ENCODE data around the gene FAM168A. TPM values are rescaled to one million over a fixed set of nuclear protein-coding genes. Genes with fewer than 3 reads are reported as not detected.
"Not testable (repeated sequence)": the region's sequence is repeated elsewhere in the genome, so short reads cannot be mapped to it uniquely, and the experiment has no call there.

The FAM168A gene
- total and polyA plus RNA-seq, 10 of the 15 experiments (the other 5 are each of a cell fraction or from before 2014, with no cell fraction given): 1.7 to 20.0 (median 10.0) TPM

- ATAC-seq; H3K27me3 ChIP-seq (replicated peaks in 1 of 2; ENCODE audit: control insufficient read depth in 2 of 2, insufficient read depth in 2 of 2, low read length in 1 of 2); DNase-seq (ENCODE audit: low read depth, low spot score); H3K9ac ChIP-seq (ENCODE audit: control insufficient read depth, insufficient read depth, low read length); POLR2A ChIA-PET; SMC1A ChIA-PET (ENCODE audit: uncharacterized antibody, unreplicated experiment); H3K4me1 ChIP-seq (ENCODE audit: control insufficient read depth, insufficient read depth, low read length); H3K4me3 ChIP-seq; in situ Hi-C loops (cut with MboI); H3K4me2 ChIP-seq (ENCODE audit: control insufficient read depth, insufficient read depth); H3K9me3 ChIP-seq (replicated peaks; ENCODE audit: control insufficient read depth, insufficient read depth, low read length); H3K79me2 ChIP-seq (ENCODE audit: control insufficient read depth, insufficient read depth, low read length); H4K20me1 ChIP-seq (ENCODE audit: control insufficient read depth, insufficient read depth); intact Hi-C loops (cut with micrococcal nuclease; ENCODE audit: unreplicated experiment); H2AFZ ChIP-seq (ENCODE audit: control insufficient read depth, low read depth, low read length); BruUV-seq (replicated peaks); H3K27ac ChIP-seq (ENCODE audit: control insufficient read depth, insufficient read depth); RAD21 ChIA-PET (ENCODE audit: unreplicated experiment); CTCF ChIA-PET; H3K36me3 ChIP-seq (ENCODE audit: control insufficient read depth in 2 of 2, insufficient read depth in 2 of 2, low read length in 1 of 2); FAIRE-seq: not testable (repeated sequence)
- WGBS (ENCODE audit: insufficient coverage, insufficient replicate concordance, low lambda C conversion rate, missing lambda C conversion rate): no CpG with 5 or more reads among the region's 30 CpGs
Measured at GRCh38 chr11:73571982-73572381, 25.9 kb downstream of the FAM168A start.

- Histone ChIP-seq H3K4me3 (no peak overlapping the region), H3K36me3 (ENCODE audit: control insufficient read depth in 2 of 2, insufficient read depth in 2 of 2, low read length in 1 of 2) (peaks cover 0 to 4% of the 10 kb centered on the region in 2 experiments; a peak in 2 of 4 replicates), H3K4me1 (ENCODE audit: control insufficient read depth, insufficient read depth, low read length) (no peaks in the 10 kb centered on the region), H4K20me1 (ENCODE audit: control insufficient read depth, insufficient read depth) (no peaks in the 10 kb centered on the region), H3K4me2 (ENCODE audit: control insufficient read depth, insufficient read depth) (no peak overlapping the region), H3K27ac (ENCODE audit: control insufficient read depth, insufficient read depth) (no peak overlapping the region), H3K9ac (ENCODE audit: control insufficient read depth, insufficient read depth, low read length) (no peak overlapping the region), H3K9me3 (replicated peaks; ENCODE audit: control insufficient read depth, insufficient read depth, low read length) (no peaks in the 10 kb centered on the region; the same call in 2 of the 3 replicates), H3K27me3 (replicated peaks in 1 of 2; ENCODE audit: control insufficient read depth in 2 of 2, insufficient read depth in 2 of 2, low read length in 1 of 2) (no peaks in the 10 kb centered on the region), H2AFZ (ENCODE audit: control insufficient read depth, low read depth, low read length) (no peak overlapping the region), H3K79me2 (ENCODE audit: control insufficient read depth, insufficient read depth, low read length) (no peaks in the 10 kb centered on the region; the same call in 1 of the 2 replicates)
- RAD21 ChIA-PET (ENCODE audit: unreplicated experiment): interaction anchor here (0.9 to 1.4 kb wide), 3 partner anchors 8 to 164 kb away, joined by 3 to 4 read pairs (median 3); no protein-coding TSS in a partner anchor
- BruUV-seq (replicated peaks): no TSS peak
- SMC1A ChIA-PET (ENCODE audit: uncharacterized antibody, unreplicated experiment): interaction anchor here (0.8 to 1.8 kb wide), 8 partner anchors 10 to 91 kb away, joined by 3 to 7 read pairs (median 4); no protein-coding TSS in a partner anchor
- POLR2A ChIA-PET: interaction anchor here (1.0 kb wide), 1 partner anchor 14 kb away, joined by 3 read pairs; no protein-coding TSS in a partner anchor
- CTCF ChIA-PET: interaction anchor here (1.0 to 1.1 kb wide), 2 partner anchors 55 to 90 kb away, joined by 4 read pairs; no protein-coding TSS in a partner anchor
- no peak for DNase-seq (ENCODE audit: low read depth, low spot score)
- FAIRE-seq: no peak
- intact Hi-C loops (cut with micrococcal nuclease; ENCODE audit: unreplicated experiment): no loop called here
- in situ Hi-C loops (cut with MboI): no loop called here
- 100% methylated on average over 1 of the region's 1 CpG for WGBS (ENCODE audit: insufficient coverage, insufficient replicate concordance, low lambda C conversion rate, missing lambda C conversion rate)
- ATAC-seq: no peak
- TF ChIP-seq SUPT20H (IDR thresholded peaks at IDR 0.05; ENCODE audit: borderline replicate concordance, control insufficient read depth, low read depth, low read length): no peak
- no peak for TF ChIP-seq RELB (IDR thresholded peaks at IDR 0.05; ENCODE audit: low read depth)
- TF ChIP-seq CTCF (IDR thresholded peaks at IDR 0.05 in 2 of 3, conservative IDR thresholded peaks at IDR 0.05 in 1 of 3; ENCODE audit: control insufficient read depth in 2 of 3, extremely low read depth in 1 of 3, insufficient read depth in 1 of 3, low read depth in 3 of 3, low read length in 3 of 3): no peak
- TF ChIP-seq CREB1 (IDR thresholded peaks at IDR 0.05; ENCODE audit: low read depth): no peak
- no peak for TF ChIP-seq ATF3 (IDR thresholded peaks at IDR 0.05; ENCODE audit: borderline replicate concordance, extremely low read depth, low read depth, low read length)
- no peak for TF ChIP-seq BCL11A (IDR thresholded peaks at IDR 0.05; ENCODE audit: low read depth, low read length)
- no peak for TF ChIP-seq EGR1 (IDR thresholded peaks at IDR 0.05; ENCODE audit: borderline replicate concordance in 1 of 2, low read depth in 2 of 2, low read length in 2 of 2)
- no peak for TF ChIP-seq POU2F2 (IDR thresholded peaks at IDR 0.05; ENCODE audit: borderline replicate concordance, low read depth, low read length)
Measured at GRCh38 chr11:73570415-73571114, 27.3 kb downstream of the FAM168A start.
